A549 treated with Hydrocortisone at 1 μM for 4 hours (cell line): Measurements from ENCODE around the gene PSMA7. TPM values are rescaled to one million over a fixed set of nuclear protein-coding genes. Genes with fewer than 3 reads are reported as not detected.

Experiments used
- total RNA-seq: library from RNA; stranded (reverse); fragments of 200-300 nt; extraction: Qiagen RNA extraction; gene quantifications from 5 replicates; pipeline ENCODE4 v1.2.3, GENCODE V29; 2022

Gene PSMA7
- total RNA-seq, result 485 to 562 TPM (median 551 TPM) in 5 replicates

GRCh38 chr20:62143081-62143956 is at the start of gene PSMA7, which contains the start of gene SS18L1:
Gene PSMA7 (minus strand): TSS chr20:62143394. CDS start chr20:62143303, 91 bp downstream.
Gene SS18L1 (plus strand): TSS chr20:62143769. CDS start chr20:62143821, 52 bp downstream.

GRCh38 chr20:62182469-62183425 is 39.6 kb upstream of the PSMA7 start, which contains the start of gene MTG2:
Gene MTG2 (plus strand): TSS chr20:62183028. CDS start chr20:62193421, 10,393 bp downstream.

GRCh38 chr20:62121776-62122653 is 21.2 kb downstream of the PSMA7 start, which contains the start of gene LSM14B:
Gene LSM14B (plus strand): TSS chr20:62122475. CDS start chr20:62122667, 192 bp downstream.

Other genes starting within 250 kb of the PSMA7 start
- gene TAF4, start 77.5 kb downstream of the PSMA7 start, total RNA-seq, result 13.9 to 18.9 TPM (median 16.9 TPM) in 5 replicates
- 24.6 to 26.7 TPM (median 24.9 TPM) in 5 replicates for gene LSM14B, start 20.9 kb downstream of the PSMA7 start, total RNA-seq
- 8.1 to 9.5 TPM (median 9.0 TPM) in 5 replicates for gene SS18L1, start 375 bp upstream of the PSMA7 start, total RNA-seq
- gene MTG2, start 39.6 kb upstream of the PSMA7 start, total RNA-seq, result 33.3 to 41.8 TPM (median 36.8 TPM) in 5 replicates
- gene HRH3, start 76.9 kb upstream of the PSMA7 start, total RNA-seq, result not detected in 5 replicates
- gene OSBPL2, start 95.1 kb upstream of the PSMA7 start, total RNA-seq, result 17.8 to 19.6 TPM (median 18.4 TPM) in 5 replicates
- gene ADRM1, start 159.6 kb upstream of the PSMA7 start, total RNA-seq, result 161 to 183 TPM (median 177 TPM) in 5 replicates
- gene LAMA5, start 223.9 kb upstream of the PSMA7 start, total RNA-seq, result 313 to 453 TPM (median 400 TPM) in 5 replicates
- gene RPS21, start 243.7 kb upstream of the PSMA7 start, total RNA-seq, result 2,384 to 3,109 TPM (median 2,755 TPM) in 5 replicates